ENCODE measurements around the gene MRPS34. TPM values are rescaled to one million over a fixed set of nuclear protein-coding genes. Genes with fewer than 3 reads are reported as not detected.

MRPS34 gene
- total and polyA plus RNA-seq, 7 donors: 56.3 to 172 (median 75.1) TPM

DNA sequence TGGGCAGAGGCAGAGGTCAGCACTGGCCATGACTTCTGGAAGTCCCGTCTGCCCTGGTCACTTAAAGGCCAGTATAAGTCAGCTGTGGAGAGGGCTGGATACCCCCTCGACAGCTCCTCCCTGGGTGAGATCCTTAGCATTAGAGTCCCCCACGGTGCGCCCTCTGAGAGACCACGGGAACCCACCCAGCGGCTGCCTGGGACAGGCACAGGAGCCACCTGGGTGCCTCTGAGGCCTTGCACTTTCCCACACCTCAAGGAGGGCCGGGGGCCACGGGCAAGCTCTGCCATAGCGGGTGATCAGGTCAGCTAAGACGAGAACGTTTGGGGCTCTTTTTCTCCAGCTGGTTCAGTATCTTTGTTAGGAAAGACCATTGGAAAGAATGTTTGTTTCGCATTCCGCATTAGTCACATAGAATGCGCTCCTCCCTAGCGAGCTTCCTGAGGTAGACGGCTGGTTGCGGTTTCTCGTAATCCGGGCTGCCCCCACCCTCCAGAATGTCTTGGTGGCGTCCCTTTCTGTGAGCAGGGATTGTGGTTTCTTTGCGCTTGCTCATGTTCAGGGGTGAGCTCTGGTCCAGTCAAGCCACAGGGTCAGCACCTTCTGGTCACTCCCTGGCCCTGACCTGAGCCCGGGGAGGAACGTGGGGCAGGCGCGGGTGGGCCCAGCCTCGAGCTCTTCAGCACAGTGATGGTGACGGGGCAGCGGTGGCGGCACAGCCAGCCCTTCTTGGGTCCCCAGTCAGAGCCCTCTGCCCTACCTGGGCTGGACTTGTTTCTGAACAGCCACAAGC, 26.8 kb downstream of the MRPS34 start:
- no peaks in the 10 kb centered on the region for H3K4me1 ChIP-seq
- H3K4me3 ChIP-seq: no peak overlapping the region
- 75 to 83% (median 80%) methylated on average over 29 of the region's 29 CpGs for WGBS, 3 donors
- intact Hi-C loops (cut with DNase I): no loop called here
- ATAC-seq (peak in 1 of 4 donors; percentile 18), DNase-seq (no peak)
- H3K27me3 ChIP-seq (ENCODE audit: insufficient read depth in 3 of 3, low read length in 2 of 3): no peaks in the 10 kb centered on the region
- H3K9me3 ChIP-seq: no peaks in the 10 kb centered on the region
- TF ChIP-seq, protein P1, sequence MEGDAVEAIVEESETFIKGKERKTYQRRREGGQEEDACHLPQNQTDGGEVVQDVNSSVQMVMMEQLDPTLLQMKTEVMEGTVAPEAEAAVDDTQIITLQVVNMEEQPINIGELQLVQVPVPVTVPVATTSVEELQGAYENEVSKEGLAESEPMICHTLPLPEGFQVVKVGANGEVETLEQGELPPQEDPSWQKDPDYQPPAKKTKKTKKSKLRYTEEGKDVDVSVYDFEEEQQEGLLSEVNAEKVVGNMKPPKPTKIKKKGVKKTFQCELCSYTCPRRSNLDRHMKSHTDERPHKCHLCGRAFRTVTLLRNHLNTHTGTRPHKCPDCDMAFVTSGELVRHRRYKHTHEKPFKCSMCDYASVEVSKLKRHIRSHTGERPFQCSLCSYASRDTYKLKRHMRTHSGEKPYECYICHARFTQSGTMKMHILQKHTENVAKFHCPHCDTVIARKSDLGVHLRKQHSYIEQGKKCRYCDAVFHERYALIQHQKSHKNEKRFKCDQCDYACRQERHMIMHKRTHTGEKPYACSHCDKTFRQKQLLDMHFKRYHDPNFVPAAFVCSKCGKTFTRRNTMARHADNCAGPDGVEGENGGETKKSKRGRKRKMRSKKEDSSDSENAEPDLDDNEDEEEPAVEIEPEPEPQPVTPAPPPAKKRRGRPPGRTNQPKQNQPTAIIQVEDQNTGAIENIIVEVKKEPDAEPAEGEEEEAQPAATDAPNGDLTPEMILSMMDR (IDR thresholded peaks at IDR 0.05): no peak
- peaks cover 0 to 81% of the 10 kb centered on the region in 2 donors for H3K36me3 ChIP-seq (ENCODE audit: insufficient read depth in 1 of 2, low read depth in 1 of 2)
- no peak overlapping the region for H3K27ac ChIP-seq

DNA sequence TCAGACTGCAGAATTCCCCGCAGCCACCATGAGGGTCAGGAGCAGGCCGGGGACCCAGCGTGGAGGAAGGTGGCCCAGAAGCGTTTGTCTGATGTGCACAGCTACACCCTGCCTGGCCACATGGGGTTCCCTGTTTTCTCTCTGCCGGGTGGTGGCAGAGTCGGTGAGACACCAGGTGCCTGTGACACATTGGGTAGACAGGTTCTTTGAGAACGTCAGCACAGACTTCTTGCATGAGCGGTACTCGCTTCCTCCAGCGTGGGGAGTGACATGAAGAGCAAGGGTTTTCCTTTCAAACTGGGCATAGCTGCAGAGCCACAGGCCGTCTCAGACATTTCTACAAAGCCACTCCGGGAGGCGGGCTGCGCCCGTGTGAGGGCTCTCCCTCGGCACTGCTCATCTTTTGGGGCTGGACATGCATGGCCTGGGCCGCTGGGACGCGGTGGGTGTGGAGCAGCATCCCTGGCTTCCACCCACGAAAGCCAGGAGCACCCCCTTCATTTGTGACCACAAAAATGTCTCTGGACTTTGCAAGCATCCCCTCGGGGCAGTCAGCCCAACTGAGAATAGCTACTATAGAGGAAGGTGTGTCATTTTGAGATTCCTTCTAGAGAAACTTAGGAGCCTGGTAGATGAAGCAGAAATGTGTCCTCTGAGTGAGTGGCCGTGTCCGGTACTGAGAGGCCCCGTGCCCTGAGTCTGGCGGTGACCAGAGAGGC, 27.6 kb downstream of the MRPS34 start:
- ATAC-seq (no peak), DNase-seq (no peak)
- 84 to 86% (median 84%) methylated on average over 25 of the region's 25 CpGs for WGBS, 3 donors
- TF ChIP-seq, protein P1 (IDR thresholded peaks at IDR 0.05): no peak
- intact Hi-C loops (cut with DNase I): no loop called here
- Histone ChIP-seq H3K4me1 (no peaks in the 10 kb centered on the region), H3K27me3 (ENCODE audit: insufficient read depth in 3 of 3, low read length in 2 of 3) (no peaks in the 10 kb centered on the region), H3K36me3 (ENCODE audit: insufficient read depth in 1 of 2, low read depth in 1 of 2) (peaks cover 0 to 79% of the 10 kb centered on the region in 2 donors), H3K9me3 (no peaks in the 10 kb centered on the region), H3K4me3 (no peak overlapping the region), H3K27ac (no peak overlapping the region)

DNA sequence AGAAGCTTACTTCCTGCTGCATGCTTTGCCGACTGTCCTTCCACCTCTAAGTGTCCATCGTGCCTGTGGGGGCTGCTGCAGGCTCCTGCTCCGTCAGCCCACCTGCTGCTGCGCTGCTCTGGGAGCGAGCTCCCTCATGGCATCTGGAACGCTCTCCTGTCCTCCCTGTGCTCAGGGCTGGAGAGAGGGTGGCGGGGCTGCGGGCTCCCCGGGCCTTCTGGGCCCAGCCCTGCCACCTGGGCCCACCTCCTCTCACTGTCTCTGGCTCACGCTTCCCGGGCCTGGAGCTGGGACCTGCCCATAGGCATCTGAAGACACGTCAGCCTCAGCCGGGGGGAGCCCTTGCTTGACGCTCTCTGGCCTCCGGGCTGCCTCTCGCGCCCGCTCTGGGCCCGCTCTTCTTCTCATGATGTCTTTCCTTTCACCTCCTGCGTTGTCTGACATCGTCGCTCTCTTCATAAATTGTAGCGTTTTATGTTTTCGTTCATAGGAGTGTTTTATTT, 28.5 kb downstream of the MRPS34 start:
- H3K4me3 ChIP-seq: no peak overlapping the region
- H3K27me3 ChIP-seq (ENCODE audit: insufficient read depth in 3 of 3, low read length in 2 of 3): no peaks in the 10 kb centered on the region
- H3K36me3 ChIP-seq (ENCODE audit: insufficient read depth in 1 of 2, low read depth in 1 of 2): peaks cover 0 to 70% of the 10 kb centered on the region in 2 donors
- WGBS, 3 donors: 85 to 91% (median 90%) methylated on average over 22 to 24 of the region's 24 CpGs
- intact Hi-C loops (cut with DNase I): no loop called here
- TF ChIP-seq, protein P1 (IDR thresholded peaks at IDR 0.05): no peak
- ATAC-seq (no peak), DNase-seq (no peak)
- H3K9me3 ChIP-seq: no peaks in the 10 kb centered on the region
- no peak overlapping the region for H3K27ac ChIP-seq
- H3K4me1 ChIP-seq: no peaks in the 10 kb centered on the region

DNA sequence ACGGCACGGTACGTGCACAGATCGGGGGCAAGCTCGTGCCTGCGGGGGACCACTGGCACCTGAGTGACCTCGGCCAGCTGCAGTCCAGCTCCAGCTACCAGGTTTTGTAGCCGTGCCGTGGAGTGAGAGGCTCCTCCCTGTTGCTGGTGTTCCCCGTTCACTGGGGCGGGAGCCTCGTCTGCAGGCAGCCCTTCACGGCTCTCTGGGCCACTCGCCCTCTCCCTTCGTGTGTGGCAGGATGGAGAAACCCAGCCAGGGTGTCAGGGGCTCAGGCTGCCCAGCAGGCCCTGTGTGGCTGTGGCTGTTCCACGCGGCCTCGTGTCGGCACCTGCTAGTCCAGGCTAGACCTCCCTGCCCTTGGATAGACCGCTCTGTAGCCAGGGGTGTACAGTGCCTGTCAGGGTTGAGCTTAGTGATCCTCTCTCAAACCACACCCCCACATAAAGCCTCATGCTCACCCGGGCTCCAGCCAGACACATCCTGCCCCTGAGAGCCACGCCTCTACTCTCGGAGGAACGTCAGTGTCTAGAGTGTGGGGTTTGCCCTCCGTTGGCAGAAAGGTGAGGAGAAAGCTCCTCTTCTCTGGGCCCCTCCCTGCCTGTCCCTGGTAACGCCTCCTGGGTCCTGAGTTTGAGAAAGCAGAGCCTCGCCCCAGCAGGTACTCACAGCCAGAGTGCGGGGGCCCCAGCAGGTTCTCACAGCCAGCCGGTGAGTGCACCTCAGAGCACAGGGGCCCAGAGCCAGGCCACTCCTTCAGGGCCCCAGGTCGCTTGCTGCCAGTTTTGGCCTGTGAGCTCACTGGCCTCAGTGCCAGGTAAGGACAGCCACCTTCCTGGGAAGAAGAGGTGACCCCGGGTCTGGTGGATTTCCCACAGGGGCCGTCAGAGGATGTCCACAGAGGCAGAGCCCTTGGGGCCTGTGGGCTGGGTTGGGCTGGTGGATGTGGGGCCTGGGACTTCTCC, 29.3 kb downstream of the MRPS34 start:
- Histone ChIP-seq H3K27me3 (ENCODE audit: insufficient read depth in 3 of 3, low read length in 2 of 3) (no peaks in the 10 kb centered on the region), H3K9me3 (no peaks in the 10 kb centered on the region), H3K27ac (no peak overlapping the region), H3K4me3 (no peak overlapping the region), H3K36me3 (ENCODE audit: insufficient read depth in 1 of 2, low read depth in 1 of 2) (peaks cover 0 to 63% of the 10 kb centered on the region in 2 donors), H3K4me1 (no peaks in the 10 kb centered on the region)
- intact Hi-C loops (cut with DNase I): no loop called here
- no peak for DNase-seq
- TF ChIP-seq, protein P1 (IDR thresholded peaks at IDR 0.05): no peak
- WGBS, 3 donors: 90% methylated on average over 32 of the region's 32 CpGs
- no peak for ATAC-seq
